EH (cell line): ENCODE measurements around the gene CROCC.

Experiments
- DNase-seq: peaks from one replicate; pipeline ENCODE4 v3.0.0-alpha.2; 2015; ENCODE audit warnings: low read depth

The CROCC gene

DNA sequence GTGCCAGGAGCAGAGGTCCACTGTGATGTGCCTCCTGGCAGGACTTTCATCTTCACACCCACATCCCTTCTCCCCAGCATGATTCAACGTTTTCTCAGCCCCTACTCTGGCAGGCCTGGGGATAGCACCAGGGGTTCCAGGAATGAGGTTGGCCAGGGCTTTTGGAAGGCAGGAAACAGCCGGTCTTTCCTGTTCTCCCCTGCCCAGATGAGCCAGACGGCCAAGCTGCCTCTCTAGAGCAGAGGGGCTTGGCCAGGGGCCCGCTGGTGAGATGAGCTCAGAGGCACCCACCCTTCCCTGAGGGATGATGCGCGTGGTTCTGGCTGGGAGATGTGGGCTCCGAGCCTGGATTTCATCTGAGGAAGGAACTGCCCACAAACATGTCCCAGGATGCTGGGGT lies 63.0 kb downstream of the CROCC start:
- DNase-seq: peak; percentile 94

DNA sequence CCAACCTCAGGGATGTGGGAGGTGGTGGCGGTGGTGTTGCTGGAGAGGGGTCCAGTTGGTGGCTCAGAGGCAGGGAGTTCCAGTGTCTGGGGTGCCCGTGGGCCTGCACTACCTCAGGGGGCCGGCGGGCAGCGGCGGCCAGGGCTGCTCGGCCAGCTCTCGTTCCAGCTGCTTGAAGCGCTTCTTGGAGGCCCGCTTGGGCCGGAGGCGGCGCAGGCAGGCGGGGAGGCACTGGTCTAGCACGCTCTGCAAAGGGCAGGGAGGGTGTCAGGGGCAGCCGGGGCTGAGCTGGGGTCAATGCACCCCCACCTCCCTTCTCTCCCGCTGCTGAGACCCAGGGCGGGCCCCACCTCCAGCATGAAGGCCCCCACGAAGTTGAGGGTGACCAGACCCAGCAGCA lies 64.4 kb downstream of the CROCC start:
- no peak for DNase-seq

DNA sequence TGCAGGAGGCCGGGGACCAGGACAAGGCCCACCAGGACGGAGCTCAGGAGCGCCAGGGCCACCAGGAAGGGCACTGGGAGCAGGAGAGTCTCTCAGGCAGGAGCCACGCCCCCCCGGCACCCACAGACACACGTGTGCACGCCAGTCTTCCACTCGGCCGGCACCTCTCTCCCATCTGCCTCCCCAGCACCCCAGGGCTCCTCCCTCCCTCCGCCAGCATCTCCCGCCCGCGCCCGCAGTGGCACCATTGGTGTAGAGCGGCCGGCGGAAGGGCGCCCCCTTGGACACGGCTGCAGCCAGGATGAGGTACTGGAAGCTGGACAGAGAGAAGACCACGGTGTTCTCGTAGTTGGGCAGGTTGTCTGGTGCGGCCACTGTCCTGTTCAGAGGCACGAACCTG lies 64.8 kb downstream of the CROCC start:
- DNase-seq: no peak

DNA sequence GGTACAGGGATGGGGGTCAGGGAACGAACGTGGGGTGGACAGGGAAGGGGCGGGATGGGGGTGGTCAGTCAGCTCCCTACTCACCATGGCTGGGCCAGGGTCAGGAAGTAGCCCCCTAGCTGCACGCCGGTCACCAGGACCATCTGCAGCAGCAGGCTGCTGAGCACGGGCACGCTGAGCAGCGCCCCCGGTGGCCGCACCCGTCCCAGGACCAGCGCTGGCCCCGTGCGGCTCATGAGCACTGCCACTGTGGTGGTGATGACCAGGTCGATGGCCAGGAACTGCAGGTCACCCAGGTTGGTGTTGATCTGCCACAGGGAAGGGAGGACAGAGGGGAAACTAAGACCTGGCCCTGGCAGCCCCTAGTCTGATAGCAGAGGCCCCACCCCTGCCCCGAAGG lies 65.2 kb downstream of the CROCC start:
- no peak for DNase-seq

DNA sequence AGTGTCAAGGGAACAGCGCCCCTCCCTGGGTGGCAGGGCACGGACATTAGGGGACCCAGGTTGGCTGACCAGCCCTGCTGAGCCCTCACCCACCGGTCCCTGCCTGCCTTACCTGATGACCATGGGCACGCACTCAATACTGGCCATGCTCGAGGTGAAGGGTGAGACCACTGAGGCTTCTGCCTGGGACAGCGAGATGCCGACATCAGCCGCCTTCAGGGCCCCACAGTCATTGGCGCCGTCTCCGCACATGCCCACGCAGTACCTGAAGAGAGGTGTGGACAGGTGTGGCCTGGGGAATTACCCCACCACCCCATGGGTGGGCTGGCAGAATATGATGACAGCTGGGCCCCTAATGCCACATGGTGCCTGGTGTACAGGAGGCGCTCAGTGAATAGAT lies 66.5 kb downstream of the CROCC start:
- no peak for DNase-seq

DNA sequence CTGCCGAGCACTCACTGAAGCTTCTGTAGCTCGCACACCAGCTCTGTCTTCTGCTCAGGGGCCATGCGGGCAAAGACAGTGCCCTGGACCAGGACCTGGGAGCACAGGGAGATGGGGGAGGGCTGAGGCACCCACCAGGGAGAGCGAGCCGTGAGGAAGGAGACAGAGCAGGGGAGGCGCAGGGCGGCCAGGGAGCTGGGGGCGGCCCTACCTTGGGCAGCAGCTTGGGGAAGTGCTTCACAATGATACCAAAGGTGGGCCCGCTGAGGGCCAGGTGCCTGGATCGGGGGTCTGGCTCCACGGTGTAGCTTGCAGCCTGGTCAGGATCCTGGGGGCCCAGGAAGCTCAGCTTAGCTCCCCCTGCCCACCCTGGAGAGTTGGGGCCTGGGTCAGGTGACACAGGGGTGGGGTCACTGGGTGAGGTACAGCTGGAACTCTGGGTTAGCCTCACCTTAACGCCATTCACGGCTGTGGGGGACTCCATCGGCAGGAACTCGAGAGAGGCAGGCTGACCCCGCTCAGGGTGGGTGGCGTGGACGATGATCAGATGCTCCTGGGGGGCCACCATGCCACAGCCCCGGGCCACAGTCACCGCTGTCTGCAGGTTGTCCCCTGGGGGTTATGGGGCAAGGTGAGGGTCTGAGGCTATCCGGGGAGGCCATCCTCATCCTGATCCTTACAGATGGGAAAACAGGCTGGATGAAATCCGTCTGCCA lies 68.1 kb downstream of the CROCC start:
- no peak for DNase-seq

DNA sequence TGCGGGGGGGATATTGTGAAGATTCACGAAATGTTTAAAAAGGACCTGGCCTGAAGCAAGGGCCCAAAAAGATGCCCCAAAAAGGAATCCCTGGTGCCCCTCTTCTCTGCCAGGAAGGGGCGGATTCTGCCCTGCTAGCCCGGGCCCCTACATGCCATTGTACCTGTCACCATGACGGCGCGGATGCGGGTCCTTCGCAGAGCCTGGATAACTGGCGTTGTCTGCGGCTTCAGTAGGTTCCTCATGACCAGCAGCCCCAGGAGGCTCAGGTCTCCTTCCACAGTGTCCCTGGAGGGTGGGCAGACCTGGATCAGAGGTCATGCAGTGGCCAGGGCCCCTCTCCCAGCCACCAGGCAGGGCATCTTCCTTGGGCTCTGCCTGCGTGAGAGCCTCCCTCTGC lies 69.8 kb downstream of the CROCC start:
- DNase-seq: no peak

DNA sequence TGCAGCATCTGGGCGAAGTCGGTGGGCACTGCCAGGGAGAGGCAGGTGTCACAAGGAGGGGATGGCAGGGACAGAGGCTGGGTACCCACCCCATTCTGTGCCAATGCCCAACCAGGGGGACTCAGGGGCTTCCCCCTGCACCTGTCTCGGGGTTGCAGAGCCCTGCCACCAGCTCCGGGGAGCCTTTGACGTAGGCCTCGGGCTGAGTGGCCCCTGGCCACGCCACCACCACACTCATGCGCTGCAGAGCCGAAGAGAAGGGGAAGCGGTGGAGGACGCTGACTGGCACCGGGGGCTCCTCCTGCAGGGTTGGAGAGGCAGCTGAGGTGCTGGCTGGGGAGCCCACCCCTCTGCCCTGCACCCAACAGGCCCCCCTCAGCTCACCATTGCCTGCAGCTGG lies 70.4 kb downstream of the CROCC start:
- DNase-seq: no peak

DNA sequence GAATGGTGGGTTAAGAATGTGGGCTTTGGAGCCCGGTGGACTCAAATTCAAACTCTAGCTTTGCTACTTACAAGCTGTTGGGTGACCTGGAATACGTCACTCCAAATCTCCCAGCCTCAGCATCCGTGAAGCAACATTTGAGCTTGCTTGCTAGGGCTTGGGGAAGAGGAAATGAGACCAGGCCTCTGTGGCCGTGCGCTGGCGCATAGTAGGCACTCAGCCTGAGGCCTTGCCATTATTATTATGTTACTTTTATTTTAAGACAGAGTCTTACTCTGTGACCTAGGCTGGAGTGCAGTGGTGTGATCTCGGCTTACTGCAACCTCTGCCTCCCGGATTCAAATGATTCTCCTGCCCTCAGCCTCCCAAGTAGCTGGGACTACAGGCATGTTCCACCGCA lies 70.9 kb downstream of the CROCC start:
- no peak for DNase-seq

DNA sequence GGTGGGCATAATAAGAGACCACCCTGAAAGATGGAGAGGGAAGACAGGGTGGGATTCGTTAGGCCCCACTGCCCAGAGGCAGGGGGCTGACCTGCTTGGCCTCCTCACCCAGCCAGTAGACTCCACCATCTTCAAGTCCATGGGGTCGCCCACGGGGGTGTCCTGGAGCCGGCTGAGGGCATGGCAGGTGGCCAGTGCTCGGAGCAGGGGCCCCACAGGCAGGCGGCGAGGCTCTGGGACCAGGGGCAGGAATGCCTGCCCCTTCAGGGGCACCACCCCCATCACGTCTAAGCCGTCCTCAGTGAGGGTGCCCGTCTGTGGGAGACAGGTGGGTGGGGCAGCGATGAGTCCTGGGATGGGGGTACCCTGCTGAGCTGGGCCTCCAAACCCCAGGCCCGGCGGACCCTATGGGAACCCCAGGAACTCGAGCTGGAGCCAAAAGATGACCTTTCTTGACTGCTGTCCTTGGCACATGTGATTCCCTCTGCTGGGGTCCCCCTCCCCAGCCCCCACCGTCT lies 71.8 kb downstream of the CROCC start:
- no peak for DNase-seq

DNA sequence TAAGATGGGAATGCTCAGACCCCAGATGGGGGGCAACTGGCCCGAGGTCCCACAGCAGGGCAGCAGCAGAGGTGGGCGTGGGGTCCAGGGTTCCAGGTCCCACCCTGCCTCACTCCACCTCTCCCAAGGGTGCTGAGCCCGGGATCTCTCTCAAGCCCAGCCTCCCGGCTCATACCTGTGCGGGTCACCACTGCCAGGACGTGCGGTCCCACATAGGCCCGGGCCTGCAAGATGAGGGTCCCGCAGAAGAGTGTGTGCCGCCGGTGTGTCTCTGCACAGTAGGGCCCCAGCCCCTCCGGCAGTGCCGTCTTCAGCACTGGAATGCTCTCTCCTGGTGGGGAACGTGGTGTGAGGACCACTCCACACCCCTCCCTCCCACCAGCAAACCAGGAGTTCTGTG lies 75.1 kb downstream of the CROCC start:
- no peak for DNase-seq

DNA sequence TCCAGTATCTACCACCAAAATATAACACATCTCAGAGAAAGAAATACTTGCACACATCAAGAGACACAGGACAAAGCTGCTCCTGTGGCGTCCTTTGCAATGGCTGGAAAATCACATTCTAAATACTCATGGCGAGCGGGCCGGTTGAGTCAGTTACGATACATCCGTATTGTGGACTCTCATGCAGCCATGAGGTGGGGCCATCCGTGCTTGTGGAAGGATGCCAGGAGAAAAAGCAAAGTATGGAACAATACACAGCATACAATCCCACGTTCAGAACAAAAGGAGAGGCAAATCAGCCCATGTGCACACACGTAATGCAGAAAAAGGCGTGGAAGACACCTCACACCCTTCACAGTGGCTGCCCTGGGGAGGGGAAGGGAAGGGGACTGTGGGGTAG lies 76.9 kb downstream of the CROCC start:
- no peak for DNase-seq

DNA sequence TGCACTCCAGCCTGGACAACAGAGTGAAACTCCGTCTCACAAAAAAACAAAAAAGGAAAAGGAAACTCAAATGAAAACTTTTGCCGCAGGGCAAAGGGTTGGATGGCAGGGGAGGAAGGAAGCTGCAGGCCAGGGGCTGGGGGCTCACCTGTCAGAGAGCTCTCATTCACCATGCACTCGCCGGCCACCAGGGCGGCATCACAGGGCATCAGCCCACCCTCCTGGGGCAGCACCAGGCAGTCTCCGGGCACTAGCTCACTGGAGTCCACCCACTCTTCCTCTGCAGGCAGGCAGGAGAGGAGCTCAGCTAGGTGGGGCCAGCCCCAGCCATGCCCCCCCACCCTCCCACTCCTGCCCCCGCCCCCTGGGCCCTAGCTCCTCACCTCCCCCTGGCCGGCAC lies 78.1 kb downstream of the CROCC start:
- no peak for DNase-seq

DNA sequence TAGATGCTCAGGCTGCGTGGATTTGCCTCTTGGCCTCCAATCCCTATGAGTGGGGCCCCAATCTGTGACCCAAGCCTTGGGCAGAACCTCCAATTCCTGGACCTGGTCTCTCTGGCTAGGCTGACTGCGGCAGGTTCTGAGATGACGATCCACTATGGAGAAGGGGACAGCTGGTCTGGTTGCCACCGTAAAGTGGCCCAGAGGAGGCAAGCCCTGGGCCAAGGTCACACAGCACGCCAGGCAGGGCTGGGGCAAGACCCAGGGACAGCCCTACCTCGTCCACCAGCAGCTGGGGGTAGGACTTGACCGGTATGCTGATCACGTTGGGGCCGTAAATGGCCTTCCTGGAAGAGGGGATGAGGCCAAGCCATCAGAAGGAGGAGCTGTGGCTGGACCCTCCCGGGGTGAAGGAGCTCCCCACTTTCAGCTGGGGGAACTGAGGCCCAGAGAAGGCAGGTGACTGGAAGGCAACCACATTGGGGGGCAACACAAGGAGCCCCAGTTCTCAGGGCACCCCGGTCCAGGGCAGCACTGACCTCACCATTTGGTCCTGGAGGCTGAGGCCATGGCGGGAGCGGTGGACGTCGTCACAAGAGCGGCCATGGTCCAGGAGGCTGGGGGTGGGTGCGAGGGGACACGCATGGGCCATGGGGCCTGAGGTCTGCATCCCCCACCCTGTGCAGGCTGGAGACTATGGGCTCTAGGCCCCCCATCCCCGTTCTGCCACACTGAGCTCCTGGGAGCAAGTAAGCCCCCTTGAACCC lies 80.2 kb downstream of the CROCC start:
- DNase-seq: no peak

DNA sequence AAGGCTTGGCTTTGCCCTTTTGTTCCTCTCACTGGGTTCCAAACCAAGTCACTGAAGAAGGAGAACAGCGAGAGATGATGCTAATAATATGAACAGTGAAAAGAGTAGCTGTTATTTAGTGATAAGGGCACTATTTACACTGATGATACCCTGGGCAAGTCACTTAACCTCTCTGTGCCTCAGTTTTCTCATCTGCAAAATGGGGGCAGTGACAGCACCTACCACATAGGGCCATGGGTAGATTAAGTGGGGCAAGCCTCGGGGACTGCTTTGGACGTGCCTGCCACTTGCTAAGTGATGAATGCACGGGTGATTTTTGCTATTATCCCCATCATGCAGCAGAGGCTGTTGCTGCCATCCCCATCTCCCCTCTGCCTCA lies 80.8 kb downstream of the CROCC start:
- DNase-seq: no peak

DNA sequence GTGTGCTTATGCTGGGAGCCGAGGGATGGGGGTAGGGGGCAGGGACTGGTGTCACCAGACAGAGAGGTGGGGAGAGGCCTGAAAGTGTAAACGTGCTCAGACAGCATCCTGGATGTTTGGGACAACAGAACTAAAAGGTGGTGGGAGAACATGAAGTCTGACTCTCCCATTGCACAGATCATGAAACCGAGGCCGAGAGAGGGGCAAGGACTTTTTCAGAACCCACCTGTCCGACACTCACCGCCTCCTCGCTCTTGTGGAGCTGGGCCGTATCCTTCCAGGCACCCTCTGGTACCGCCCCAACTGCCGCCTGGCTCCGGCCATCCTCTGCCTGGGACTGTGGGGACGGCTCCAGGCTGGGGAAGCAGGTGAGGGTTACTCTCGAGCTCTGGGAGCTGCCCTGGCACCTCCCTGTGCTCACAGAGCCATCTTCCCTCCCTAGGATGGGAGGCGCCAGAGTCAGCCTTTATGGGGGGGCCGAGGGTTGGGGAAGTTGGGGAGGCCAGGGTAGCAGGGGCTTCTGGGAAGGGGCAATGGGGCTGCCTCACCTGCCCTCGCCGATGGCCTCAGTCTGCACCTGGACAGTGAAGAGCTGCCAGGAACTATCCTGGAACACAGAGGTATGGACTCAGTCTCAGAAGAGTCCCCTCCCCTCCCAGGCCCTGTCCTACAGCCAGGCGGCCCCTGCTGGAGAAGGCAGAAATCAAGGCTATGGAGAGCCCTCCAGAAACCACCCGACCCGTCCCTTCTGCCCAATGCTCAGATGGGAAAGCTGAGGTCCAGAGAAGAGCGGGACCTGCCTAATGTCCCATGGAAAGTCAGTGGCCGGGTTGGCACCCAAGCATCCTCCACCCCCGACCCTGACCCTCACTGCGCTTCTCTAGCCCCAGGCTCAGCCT lies 83.0 kb downstream of the CROCC start:
- no peak for DNase-seq

DNA sequence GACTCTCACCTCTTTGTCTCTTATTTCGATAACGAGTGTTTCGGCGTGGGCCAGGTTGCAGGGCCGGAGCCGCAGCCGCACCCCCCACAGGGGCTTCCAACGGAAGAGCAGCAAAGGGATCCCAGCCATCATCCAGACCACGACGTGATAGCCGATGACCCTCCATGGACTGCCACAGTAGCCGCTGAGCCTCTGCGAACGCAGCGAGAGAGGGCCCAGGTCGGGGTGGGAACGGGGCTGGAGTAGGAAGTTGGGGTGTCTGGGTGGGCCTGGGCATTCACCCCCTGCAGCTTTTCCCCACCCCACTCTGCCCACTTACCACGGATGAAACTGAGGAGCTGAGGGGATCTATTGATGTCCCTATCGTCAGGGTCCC lies 83.6 kb downstream of the CROCC start:
- no peak for DNase-seq

DNA sequence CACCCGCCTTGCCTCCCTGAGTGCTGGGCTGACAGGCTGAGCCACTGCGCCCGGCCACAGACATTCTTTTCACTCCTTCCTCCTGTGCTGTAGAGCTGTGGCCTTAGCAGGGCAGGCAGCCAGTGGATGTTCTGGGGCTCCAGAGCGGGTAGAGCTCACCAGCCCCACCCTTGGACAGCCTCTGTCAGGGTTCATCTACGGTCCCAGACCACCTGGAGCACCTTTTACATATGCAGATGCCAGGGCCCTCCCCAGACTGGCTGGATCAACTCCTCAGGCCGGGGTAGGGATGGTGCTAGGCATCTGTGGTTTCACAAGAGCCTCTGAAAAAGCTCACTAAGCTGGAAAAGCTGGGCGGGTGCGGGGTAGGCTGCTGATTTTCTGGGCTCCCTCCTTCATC lies 85.4 kb downstream of the CROCC start:
- no peak for DNase-seq

DNA sequence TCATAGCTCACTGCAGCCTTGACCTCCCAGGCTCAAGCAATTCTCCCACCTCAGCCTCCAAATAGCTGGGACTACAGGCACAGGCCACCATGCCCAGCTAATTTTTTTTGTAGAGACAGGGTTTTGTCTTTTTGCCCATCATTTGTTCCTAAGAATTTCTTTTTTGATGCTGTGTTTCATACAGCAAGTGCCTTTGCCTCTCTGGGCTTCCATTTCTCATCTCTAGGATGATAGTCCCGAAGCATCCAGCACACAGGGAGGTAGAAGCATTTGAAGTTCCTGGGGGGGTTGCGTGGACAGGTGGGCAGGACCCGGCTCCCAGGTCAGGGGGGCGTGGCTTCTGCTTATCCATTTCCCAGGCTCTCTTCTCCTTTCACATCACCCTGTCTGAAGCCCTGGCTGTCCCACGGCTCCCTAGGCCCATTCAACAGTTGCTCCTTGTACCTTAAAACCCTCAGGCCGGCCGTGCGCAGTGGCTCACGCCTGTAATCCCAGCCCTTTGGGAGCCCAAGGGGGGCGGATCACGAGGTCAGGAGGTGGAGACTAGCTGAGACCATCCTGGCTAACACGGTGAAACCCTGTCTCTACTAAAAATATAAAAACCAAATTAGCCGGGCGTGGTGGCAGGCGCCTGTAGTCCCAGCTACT lies 86.6 kb downstream of the CROCC start:
- no peak for DNase-seq

DNA sequence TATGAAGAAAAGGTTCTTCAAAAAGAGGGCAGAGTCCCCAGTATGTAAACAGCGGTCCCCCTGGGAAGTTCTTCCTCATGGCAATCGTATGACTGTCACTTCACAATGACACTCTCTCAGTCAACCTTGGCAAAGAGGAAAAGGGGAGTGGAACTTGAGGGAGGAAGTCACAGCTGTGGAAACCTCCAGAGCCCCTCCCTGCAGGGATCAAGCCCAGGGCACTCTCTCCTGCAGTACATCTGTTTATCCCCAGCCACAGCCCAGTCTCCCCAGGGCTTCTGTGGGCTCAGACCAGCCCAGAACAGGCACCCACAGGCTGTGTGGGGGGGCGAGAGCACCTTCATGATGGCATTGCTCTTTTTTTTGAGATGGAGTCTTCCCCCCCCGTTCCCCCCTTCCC lies 88.0 kb downstream of the CROCC start:
- DNase-seq: no peak

DNA sequence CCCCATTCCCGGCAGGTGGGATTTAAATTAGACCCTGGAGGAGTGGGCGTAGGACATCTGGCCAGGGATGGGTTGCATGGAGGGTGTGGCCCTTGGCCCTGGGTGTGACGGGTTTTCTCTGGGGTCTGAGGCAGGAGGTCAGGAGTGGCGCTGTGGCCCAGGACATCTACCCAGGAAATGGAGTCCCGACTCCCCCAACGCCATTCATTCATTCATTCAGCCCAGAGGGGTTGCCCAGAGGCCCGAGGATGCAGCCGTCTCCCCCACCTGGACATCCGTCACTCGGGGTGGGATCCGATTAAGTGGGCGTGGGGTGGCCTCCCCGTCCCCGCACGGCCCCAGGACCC lies 89.3 kb downstream of the CROCC start:
- DNase-seq: no peak
